HepG2 (cell line): ENCODE results near the gene ABCF1. TPM values are rescaled to one million over a fixed set of nuclear protein-coding genes. Genes with fewer than 3 reads are reported as not detected.

ENCODE experiments used
- AKAP8 ChIP-seq: sonication (generic); formaldehyde crosslinking; IDR thresholded peaks from 2 replicates; pipeline ENCODE4 v1.5.1; 2020; ENCODE audit warnings: mild to moderate bottlenecking, missing genetic modification reagents
- CCAR2 ChIP-seq: fragments of 200-400 bp; formaldehyde crosslinking; optimal IDR thresholded peaks from 2 replicates; pipeline ENCODE3; 2018; ENCODE audit warnings: low read depth, mild to moderate bottlenecking, low read length, moderate library complexity
- CHD4 ChIP-seq: fragments of 200-600 bp; sonication (generic); IDR thresholded peaks from 2 replicates; pipeline ENCODE4 v1.7.0; 2017; ENCODE audit warnings: mild to moderate bottlenecking, low read length, borderline replicate concordance
- EED ChIP-seq: sonication (generic); formaldehyde crosslinking; IDR thresholded peaks from 2 replicates; pipeline ENCODE4 v1.5.0; 2020; ENCODE audit warnings: mild to moderate bottlenecking, missing genetic modification reagents
- HOXA3 ChIP-seq: sonication (generic); formaldehyde crosslinking; IDR thresholded peaks from 2 replicates; pipeline ENCODE4 v1.5.0; 2020; ENCODE audit warnings: missing genetic modification reagents
- HOXD1 ChIP-seq: sonication (generic); formaldehyde crosslinking; IDR thresholded peaks from 2 replicates; pipeline ENCODE4 v1.5.0; 2020; ENCODE audit warnings: missing genetic modification reagents
- MAFG ChIP-seq: sonication (generic); formaldehyde crosslinking; IDR thresholded peaks from 2 replicates; pipeline ENCODE4 v1.5.1; 2020; ENCODE audit warnings: mild to moderate bottlenecking, missing genetic modification reagents
- MIER2 ChIP-seq: IDR thresholded peaks from 2 replicates; pipeline ENCODE4 v1.6.1; 2016; ENCODE audit warnings: missing biosample characterization, missing genetic modification reagents
- PPARG ChIP-seq: conservative IDR thresholded peaks from 2 replicates; pipeline ENCODE4 v1.6.1; 2016; ENCODE audit warnings: missing biosample characterization, missing genetic modification reagents
- RCOR2 ChIP-seq: IDR thresholded peaks from 2 replicates; pipeline ENCODE4 v1.6.1; 2016; ENCODE audit warnings: missing biosample characterization, missing genetic modification reagents
- SKIL ChIP-seq: sonication (generic); formaldehyde crosslinking; IDR thresholded peaks from 2 replicates; pipeline ENCODE4 v1.8.0; 2022; ENCODE audit warnings: missing genetic modification reagents, mild to moderate bottlenecking, moderate library complexity, borderline replicate concordance
- TSC22D2 ChIP-seq: sonication (generic); formaldehyde crosslinking; IDR thresholded peaks from 2 replicates; pipeline ENCODE4 v1.5.1; 2020; ENCODE audit warnings: missing genetic modification reagents, mild to moderate bottlenecking, borderline replicate concordance
- ZBTB4 ChIP-seq: sonication (generic); formaldehyde crosslinking; IDR thresholded peaks from 2 replicates; pipeline ENCODE4 v1.4.0; 2020; ENCODE audit warnings: missing genetic modification reagents, mild to moderate bottlenecking, borderline replicate concordance
- ZFYVE20 ChIP-seq: sonication (generic); formaldehyde crosslinking; IDR thresholded peaks from 2 replicates; pipeline ENCODE4 v1.8.0; 2023; ENCODE audit warnings: low read depth, mild to moderate bottlenecking, moderate library complexity, missing genetic modification reagents, borderline replicate concordance
- ZNF496 ChIP-seq: sonication (generic); formaldehyde crosslinking; IDR thresholded peaks from 2 replicates; pipeline ENCODE4 v1.8.1; 2023; ENCODE audit warnings: mild to moderate bottlenecking, moderate library complexity, missing genetic modification reagents; ENCODE audit not compliant: insufficient replicate concordance
- ZNF547 ChIP-seq: sonication (generic); formaldehyde crosslinking; IDR thresholded peaks from 2 replicates; pipeline ENCODE4 v1.5.1; 2020; ENCODE audit warnings: mild to moderate bottlenecking, missing genetic modification reagents
- ZSCAN12 ChIP-seq: sonication (generic); formaldehyde crosslinking; IDR thresholded peaks from 2 replicates; pipeline ENCODE4 v1.9.0; 2021; ENCODE audit warnings: mild to moderate bottlenecking, missing genetic modification reagents
- ZSCAN21 ChIP-seq: sonication (generic); formaldehyde crosslinking; IDR thresholded peaks from 2 replicates; pipeline ENCODE4 v1.8.0; 2022; ENCODE audit warnings: mild to moderate bottlenecking, missing genetic modification reagents, moderate library complexity, borderline replicate concordance
- polyA plus RNA-seq, 8 experiments: library from polyadenylated mRNA; depleted of rRNA in 3 of 8; stranded (reverse) in 7 of 8; unstranded in 1 of 8; fragments of >200 nt; fragmentation: Illumina TruSeq in 4 of 8; extraction: Trizol in 4 of 8; gene quantifications; 2 replicates each; pipeline versions ENCODE4 v1.2.1 to v1.2.3, GENCODE V29; 2011 to 2016; ENCODE audit warnings: low read depth in 4 of 8, missing spikeins in 1 of 8, mixed read lengths in 1 of 8; ENCODE audit not compliant: insufficient read depth in 1 of 8
- total RNA-seq, 5 experiments: library from RNA; depleted of rRNA; stranded (reverse); fragments of >200 nt; fragmentation: Illumina TruSeq; extraction: Trizol; gene quantifications; 2 replicates each; pipeline ENCODE4 v1.2.3, GENCODE V29; 2016; ENCODE audit warnings: low read depth in 1 of 5
- TF ChIP-seq, protein P1 (sequence below): sonication (generic); formaldehyde crosslinking; IDR thresholded peaks from 2 replicates; pipeline ENCODE4 v1.5.0; 2020; ENCODE audit warnings: missing genetic modification reagents, mild to moderate bottlenecking, borderline replicate concordance
- TF ChIP-seq, protein P2 (sequence below): sonication (generic); formaldehyde crosslinking; IDR thresholded peaks from 2 replicates; pipeline ENCODE4 v1.4.0; 2020; ENCODE audit warnings: low read depth, mild to moderate bottlenecking, missing genetic modification reagents

Gene ABCF1
- total and polyA plus RNA-seq, 2 of the 13 experiments (the other 11 are each of a cell fraction or from before 2014, with no cell fraction given): 25.4 to 98.9 TPM

GRCh38 chr6:30556906-30557682 is 14.1 kb upstream of the ABCF1 start, which contains the start of gene PRR3 (continued):
- no peak for TF ChIP-seq ZNF496 (CRISPR knock-in tag)
- TF ChIP-seq EED: peak; percentile 99
- TF ChIP-seq CHD4: no peak
- peak; percentile 66; the same call in 1 of the 2 replicates for TF ChIP-seq MAFG (CRISPR knock-in tag)
- peak; percentile 78 for TF ChIP-seq SKIL (CRISPR knock-in tag)
- peak; percentile 43; the same call in 1 of the 2 replicates for TF ChIP-seq TSC22D2 (CRISPR knock-in tag)
- peak; percentile 81; the same call in 1 of the 2 replicates for TF ChIP-seq ZFYVE20 (CRISPR knock-in tag)
- peak; percentile 82; the same call in 1 of the 2 replicates for TF ChIP-seq ZBTB4 (CRISPR knock-in tag)
- TF ChIP-seq HOXA3 (CRISPR knock-in tag): peak; percentile 97
- TF ChIP-seq CCAR2: peak; percentile 11
- TF ChIP-seq AKAP8 (CRISPR knock-in tag): no peak
- TF ChIP-seq ZNF547 (CRISPR knock-in tag): peak; percentile 96
- 0 out of 2 replicates have a peak, but pooled peaks have one; percentile 50 for TF ChIP-seq ZSCAN12 (CRISPR knock-in tag)
- TF ChIP-seq, protein P1, sequence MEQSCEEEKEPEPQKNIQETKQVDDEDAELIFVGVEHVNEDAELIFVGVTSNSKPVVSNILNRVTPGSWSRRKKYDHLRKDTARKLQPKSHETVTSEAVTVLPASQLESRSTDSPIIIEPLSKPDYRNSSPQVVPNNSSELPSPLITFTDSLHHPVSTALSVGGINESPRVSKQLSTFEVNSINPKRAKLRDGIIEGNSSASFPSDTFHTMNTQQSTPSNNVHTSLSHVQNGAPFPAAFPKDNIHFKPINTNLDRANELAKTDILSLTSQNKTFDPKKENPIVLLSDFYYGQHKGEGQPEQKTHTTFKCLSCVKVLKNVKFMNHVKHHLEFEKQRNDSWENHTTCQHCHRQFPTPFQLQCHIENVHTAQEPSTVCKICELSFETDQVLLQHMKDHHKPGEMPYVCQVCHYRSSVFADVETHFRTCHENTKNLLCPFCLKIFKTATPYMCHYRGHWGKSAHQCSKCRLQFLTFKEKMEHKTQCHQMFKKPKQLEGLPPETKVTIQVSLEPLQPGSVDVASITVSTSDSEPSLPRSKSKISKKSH (CRISPR knock-in tag): peak; percentile 98; the same call in 1 of the 2 replicates
- no peak for TF ChIP-seq HOXD1 (CRISPR knock-in tag)
- TF ChIP-seq, protein P2, sequence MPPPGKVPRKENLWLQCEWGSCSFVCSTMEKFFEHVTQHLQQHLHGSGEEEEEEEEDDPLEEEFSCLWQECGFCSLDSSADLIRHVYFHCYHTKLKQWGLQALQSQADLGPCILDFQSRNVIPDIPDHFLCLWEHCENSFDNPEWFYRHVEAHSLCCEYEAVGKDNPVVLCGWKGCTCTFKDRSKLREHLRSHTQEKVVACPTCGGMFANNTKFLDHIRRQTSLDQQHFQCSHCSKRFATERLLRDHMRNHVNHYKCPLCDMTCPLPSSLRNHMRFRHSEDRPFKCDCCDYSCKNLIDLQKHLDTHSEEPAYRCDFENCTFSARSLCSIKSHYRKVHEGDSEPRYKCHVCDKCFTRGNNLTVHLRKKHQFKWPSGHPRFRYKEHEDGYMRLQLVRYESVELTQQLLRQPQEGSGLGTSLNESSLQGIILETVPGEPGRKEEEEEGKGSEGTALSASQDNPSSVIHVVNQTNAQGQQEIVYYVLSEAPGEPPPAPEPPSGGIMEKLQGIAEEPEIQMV (CRISPR knock-in tag): peak; percentile 89
- TF ChIP-seq RCOR2 (CRISPR knock-in tag): no peak
- TF ChIP-seq MIER2 (CRISPR knock-in tag): no peak; the same call in 1 of the 2 replicates
- peak; percentile 40; the same call in 1 of the 2 replicates for TF ChIP-seq PPARG (CRISPR knock-in tag)
- no peak; the same call in 1 of the 2 replicates for TF ChIP-seq ZSCAN21 (CRISPR knock-in tag)
